Measurements from ENCODE around the gene FSIP2.

- TF ChIP-seq CTCF (IDR thresholded peaks at IDR 0.05): no peak
- TF ChIP-seq POLR2A (IDR thresholded peaks at IDR 0.05): no peak
Measured at GRCh38 chr2:185771396-185771795, 32.8 kb downstream of the FSIP2 start.
